GM18861 (cell line): ENCODE data around the gene GMPPB.
A peak's percentile ranks its signal among the peaks of the same experiment; 100 is the strongest.

ENCODE experiments used
- ATAC-seq: cut with Tn5 transposase; IDR thresholded peaks from one replicate; pipeline ENCODE4 v1.9.1; 2021; ENCODE audit not compliant: unreplicated experiment

The GMPPB gene

GRCh38 chr3:49729966-49730609 lies 6.3 kb upstream of the GMPPB start:
- no peak for ATAC-seq

- ATAC-seq: no peak
Observed at GRCh38 chr3:49727924-49728361, 4.2 kb upstream of the GMPPB start.

GRCh38 chr3:49727154-49727923 lies 3.6 kb upstream of the GMPPB start:
- no peak for ATAC-seq

- ATAC-seq: no peak
Observed at GRCh38 chr3:49725906-49726681, 2.3 kb upstream of the GMPPB start.

- ATAC-seq: no peak
Observed at GRCh38 chr3:49724586-49724985, 835 bp upstream of the GMPPB start.

- no peak for ATAC-seq
Observed at GRCh38 chr3:49723296-49723627, 489 bp downstream of the GMPPB start.

GRCh38 chr3:49722896-49723295 lies 855 bp downstream of the GMPPB start:
- no peak for ATAC-seq

GRCh38 chr3:49721896-49722781 lies 1.6 kb downstream of the GMPPB start:
- ATAC-seq: no peak

- no peak for ATAC-seq
Observed at GRCh38 chr3:49721596-49721895, 2.2 kb downstream of the GMPPB start.

GRCh38 chr3:49720855-49721595 lies 2.7 kb downstream of the GMPPB start:
- no peak for ATAC-seq

GRCh38 chr3:49719214-49719884 lies 4.4 kb downstream of the GMPPB start, which contains the start of gene AMIGO3:
AMIGO3 (minus strand) TSS chr3:49719684; CDS start chr3:49719465, 219 bp downstream.
- peak; percentile 37 for ATAC-seq

- no peak for ATAC-seq
Observed at GRCh38 chr3:49718858-49719213, 4.9 kb downstream of the GMPPB start.

GRCh38 chr3:49717959-49718857 lies 5.5 kb downstream of the GMPPB start:
- ATAC-seq: no peak

- no peak for ATAC-seq
Observed at GRCh38 chr3:49717211-49717958, 6.4 kb downstream of the GMPPB start.

GRCh38 chr3:49716691-49717210 lies 7.0 kb downstream of the GMPPB start:
- no peak for ATAC-seq

- ATAC-seq: no peak
Observed at GRCh38 chr3:49716169-49716568, 7.6 kb downstream of the GMPPB start.

- no peak for ATAC-seq
Observed at GRCh38 chr3:49715611-49716121, 8.1 kb downstream of the GMPPB start.
